K562 (cell line): ENCODE measurements around the gene PEX3. TPM values are rescaled to one million over a fixed set of nuclear protein-coding genes. Genes with fewer than 3 reads are reported as not detected.

Source experiments
- CBX8 ChIP-seq: fragments of 200-600 bp; sonication (generic); IDR thresholded peaks from 2 replicates; pipeline ENCODE4 v1.6.1; 2012; ENCODE audit warnings: borderline replicate concordance, mixed run types, low read depth, mild to moderate bottlenecking, moderate library complexity, mixed read lengths, low read length, control low read depth, inconsistent platforms; ENCODE audit not compliant: poor library complexity, severe bottlenecking; ENCODE audit errors: extremely low read depth
- HDAC2 ChIP-seq: fragments of 450-650 bp; IDR thresholded peaks from 2 replicates; pipeline ENCODE4 v1.6.1; 2016; ENCODE audit warnings: mild to moderate bottlenecking
- HOMEZ ChIP-seq: fragments of 250-450 bp; sonication (Bioruptor Pico); IDR thresholded peaks from 2 replicates; pipeline ENCODE4 v1.4.0; 2020; ENCODE audit warnings: mild to moderate bottlenecking, moderate library complexity
- KDM2B ChIP-seq: fragments of 250-450 bp; sonication (Bioruptor Pico); IDR thresholded peaks from 2 replicates; pipeline ENCODE4 v1.8.0; 2021; ENCODE audit warnings: mild to moderate bottlenecking, moderate library complexity
- NBN ChIP-seq: fragments of 450-650 bp; IDR thresholded peaks from 2 replicates; pipeline ENCODE4 v1.6.1; 2016; ENCODE audit warnings: low read depth, mild to moderate bottlenecking
- PHF20 ChIP-seq: fragments of 450-650 bp; IDR thresholded peaks from 2 replicates; pipeline ENCODE4 v1.6.1; 2018; ENCODE audit not compliant: partially characterized antibody
- PHTF2 ChIP-seq: fragments of 250-450 bp; sonication (Bioruptor Pico); IDR thresholded peaks from 2 replicates; pipeline ENCODE4 v1.5.0; 2021; ENCODE audit warnings: mild to moderate bottlenecking
- SAP30 ChIP-seq: fragments of 200-600 bp; sonication (generic); IDR thresholded peaks from 2 replicates; pipeline ENCODE4 v1.6.1; 2012; ENCODE audit warnings: borderline replicate concordance, low read depth, mild to moderate bottlenecking, moderate library complexity, low read length, control low read depth, inconsistent platforms; ENCODE audit not compliant: insufficient read depth, poor library complexity, severe bottlenecking
- SIN3A ChIP-seq, 2 experiments: fragments of 150-350 bp in 1 of 2; IDR thresholded peaks; 2 replicates each; pipeline ENCODE4 v1.6.1; 2011 to 2016; ENCODE audit warnings: borderline replicate concordance in 2 of 2, low read depth in 2 of 2, low read length in 2 of 2, mild to moderate bottlenecking in 2 of 2, moderate library complexity in 2 of 2; ENCODE audit not compliant: control insufficient read depth in 1 of 2
- TARDBP ChIP-seq: fragments of 450-650 bp; IDR thresholded peaks from 2 replicates; pipeline ENCODE4 v1.6.1; 2016
- TCF7 ChIP-seq: sonication (generic); IDR thresholded peaks from 2 replicates; pipeline ENCODE4 v1.6.1; 2016; ENCODE audit warnings: antibody characterized with exemption, borderline replicate concordance
- ZBTB1 ChIP-seq: sonication (generic); formaldehyde crosslinking; IDR thresholded peaks from 2 replicates; pipeline ENCODE4 v1.8.1; 2023; ENCODE audit warnings: missing genetic modification reagents, low read depth, mild to moderate bottlenecking, borderline replicate concordance
- ZBTB8A ChIP-seq: fragments of 450-650 bp; IDR thresholded peaks from 2 replicates; pipeline ENCODE4 v1.6.1; 2018; ENCODE audit warnings: mild to moderate bottlenecking, moderate library complexity; ENCODE audit not compliant: partially characterized antibody
- ZNF146 ChIP-seq: IDR thresholded peaks from one replicate; pipeline ENCODE4 v1.6.1; 2018; ENCODE audit warnings: missing compliant biosample characterization; ENCODE audit not compliant: unreplicated experiment
- ZNF212 ChIP-seq: fragments of 450-650 bp; formaldehyde crosslinking; IDR thresholded peaks from 2 replicates; pipeline ENCODE4 v1.4.0; 2020; ENCODE audit warnings: mild to moderate bottlenecking
- ZNF23 ChIP-seq: fragments of 250-450 bp; sonication (Bioruptor Pico); IDR thresholded peaks from 2 replicates; pipeline ENCODE4 v1.4.0; 2020; ENCODE audit warnings: mild to moderate bottlenecking
- ZZZ3 ChIP-seq: fragments of 450-650 bp; IDR thresholded peaks from 2 replicates; pipeline ENCODE4 v1.6.1; 2016; ENCODE audit warnings: antibody characterized with exemption, mild to moderate bottlenecking, moderate library complexity
- polyA plus RNA-seq, 8 experiments: library from polyadenylated mRNA; depleted of rRNA in 4 of 8; stranded (reverse) in 5 of 8; unstranded in 3 of 8; fragments of >200 nt; fragmentation: Nextera tagmentation in 2 of 8; fragmentation: Illumina TruSeq in 1 of 8; extraction: Ambion mirVana in 2 of 8; extraction: Trizol in 1 of 8; gene quantifications; 2 replicates each; pipeline versions ENCODE4 v1.2.1 to v1.2.3, GENCODE V29; 2011 to 2014; ENCODE audit warnings: inconsistent platforms in 1 of 8, missing spikeins in 1 of 8
- total RNA-seq, 7 experiments: library from RNA; depleted of rRNA in 6 of 7; stranded (reverse); fragments of >200 nt in 6 of 7; fragmentation: Illumina TruSeq in 2 of 7; extraction: Trizol in 2 of 7; gene quantifications; 2 replicates each; pipeline versions ENCODE4 v1.2.1 to v1.2.3, GENCODE V29; 2011 to 2021; ENCODE audit warnings: low replicate concordance in 1 of 7
- TF ChIP-seq, protein P1 (sequence below): fragments of 450-650 bp; IDR thresholded peaks from 2 replicates; pipeline ENCODE4 v1.6.1; 2016; ENCODE audit warnings: low read depth

PEX3 gene
- total and polyA plus RNA-seq, 9 of the 15 experiments (the other 6 are each of a cell fraction or from before 2014, with no cell fraction given), result 17.3 to 69.6 (median 32.7) TPM

- TF ChIP-seq, protein P1, sequence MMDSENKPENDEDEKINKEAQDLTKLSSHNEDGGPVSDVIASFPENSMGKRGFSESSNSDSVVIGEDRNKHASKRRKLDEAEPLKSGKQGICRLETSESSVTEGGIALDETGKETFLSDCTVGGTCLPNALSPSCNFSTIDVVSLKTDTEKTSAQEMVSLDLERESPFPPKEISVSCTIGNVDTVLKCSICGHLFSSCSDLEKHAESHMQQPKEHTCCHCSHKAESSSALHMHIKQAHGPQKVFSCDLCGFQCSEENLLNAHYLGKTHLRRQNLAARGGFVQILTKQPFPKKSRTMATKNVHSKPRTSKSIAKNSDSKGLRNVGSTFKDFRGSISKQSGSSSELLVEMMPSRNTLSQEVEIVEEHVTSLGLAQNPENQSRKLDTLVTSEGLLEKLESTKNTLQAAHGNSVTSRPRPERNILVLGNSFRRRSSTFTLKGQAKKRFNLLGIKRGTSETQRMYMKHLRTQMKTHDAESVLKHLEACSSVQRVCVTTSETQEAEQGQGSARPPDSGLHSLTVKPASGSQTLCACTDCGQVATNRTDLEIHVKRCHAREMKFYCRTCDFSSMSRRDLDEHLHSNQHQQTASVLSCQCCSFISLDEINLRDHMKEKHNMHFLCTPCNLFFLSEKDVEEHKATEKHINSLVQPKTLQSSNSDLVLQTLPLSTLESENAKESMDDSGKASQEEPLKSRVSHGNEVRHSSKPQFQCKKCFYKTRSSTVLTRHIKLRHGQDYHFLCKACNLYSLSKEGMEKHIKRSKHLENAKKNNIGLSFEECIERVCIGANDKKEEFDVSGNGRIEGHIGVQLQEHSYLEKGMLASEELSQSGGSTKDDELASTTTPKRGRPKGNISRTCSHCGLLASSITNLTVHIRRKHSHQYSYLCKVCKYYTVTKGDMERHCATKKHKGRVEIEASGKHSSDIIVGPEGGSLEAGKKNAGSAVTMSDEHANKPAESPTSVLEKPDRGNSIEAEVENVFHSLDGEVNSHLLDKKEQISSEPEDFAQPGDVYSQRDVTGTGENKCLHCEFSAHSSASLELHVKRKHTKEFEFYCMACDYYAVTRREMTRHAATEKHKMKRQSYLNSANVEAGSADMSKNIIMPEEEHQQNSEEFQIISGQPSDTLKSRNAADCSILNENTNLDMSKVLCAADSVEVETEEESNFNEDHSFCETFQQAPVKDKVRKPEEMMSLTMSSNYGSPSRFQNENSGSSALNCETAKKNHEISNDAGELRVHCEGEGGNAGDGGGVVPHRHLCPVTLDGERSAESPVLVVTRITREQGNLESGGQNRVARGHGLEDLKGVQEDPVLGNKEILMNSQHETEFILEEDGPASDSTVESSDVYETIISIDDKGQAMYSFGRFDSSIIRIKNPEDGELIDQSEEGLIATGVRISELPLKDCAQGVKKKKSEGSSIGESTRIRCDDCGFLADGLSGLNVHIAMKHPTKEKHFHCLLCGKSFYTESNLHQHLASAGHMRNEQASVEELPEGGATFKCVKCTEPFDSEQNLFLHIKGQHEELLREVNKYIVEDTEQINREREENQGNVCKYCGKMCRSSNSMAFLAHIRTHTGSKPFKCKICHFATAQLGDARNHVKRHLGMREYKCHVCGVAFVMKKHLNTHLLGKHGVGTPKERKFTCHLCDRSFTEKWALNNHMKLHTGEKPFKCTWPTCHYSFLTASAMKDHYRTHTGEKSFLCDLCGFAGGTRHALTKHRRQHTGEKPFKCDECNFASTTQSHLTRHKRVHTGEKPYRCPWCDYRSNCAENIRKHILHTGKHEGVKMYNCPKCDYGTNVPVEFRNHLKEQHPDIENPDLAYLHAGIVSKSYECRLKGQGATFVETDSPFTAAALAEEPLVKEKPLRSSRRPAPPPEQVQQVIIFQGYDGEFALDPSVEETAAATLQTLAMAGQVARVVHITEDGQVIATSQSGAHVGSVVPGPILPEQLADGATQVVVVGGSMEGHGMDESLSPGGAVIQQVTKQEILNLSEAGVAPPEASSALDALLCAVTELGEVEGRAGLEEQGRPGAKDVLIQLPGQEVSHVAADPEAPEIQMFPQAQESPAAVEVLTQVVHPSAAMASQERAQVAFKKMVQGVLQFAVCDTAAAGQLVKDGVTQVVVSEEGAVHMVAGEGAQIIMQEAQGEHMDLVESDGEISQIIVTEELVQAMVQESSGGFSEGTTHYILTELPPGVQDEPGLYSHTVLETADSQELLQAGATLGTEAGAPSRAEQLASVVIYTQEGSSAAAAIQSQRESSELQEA, result peak; percentile 87
- TF ChIP-seq ZBTB8A (no peak), ZNF212 (CRISPR knock-in tag) (no peak), PHTF2 (CRISPR knock-in tag) (no peak), TARDBP (peak; percentile 90; the same call in 1 of the 2 replicates), PHF20 (peak; percentile 94), ZNF23 (no peak), SIN3A (IDR thresholded peaks at IDR 0.05; ENCODE audit: borderline replicate concordance in 2 of 2, control insufficient read depth in 1 of 2, low read depth in 2 of 2, low read length in 2 of 2) (peak; percentile 75 to 89), CBX8 (no peak), KDM2B (CRISPR knock-in tag) (peak; percentile 92), ZZZ3 (no peak), NBN (peak; percentile 95), ZBTB1 (peak; percentile 23; the same call in 1 of the 2 replicates), ZNF146 (CRISPR knock-in tag) (peak; percentile 14), TCF7 (no peak; the same call in 1 of the 2 replicates), HDAC2 (peak; percentile 78), SAP30 (peak; percentile 80), HOMEZ (CRISPR knock-in tag) (no peak)
These were observed at the start of gene PEX3, which contains the start of gene ADAT2 (continued) for GRCh38 chr6:143450453-143451371.
